HCT116 (cell line): ENCODE data around the gene SIGLEC7. TPM values are rescaled to one million over a fixed set of nuclear protein-coding genes. Genes with fewer than 3 reads are reported as not detected.

Experiments used
- ATAC-seq: fragments of 200-7000 bp; cut with Tn5 transposase; 2 replicates; pipeline ENCODE4 v1.9.1; 2020; ENCODE audit warnings: mild to moderate bottlenecking, moderate library complexity
- Bru-seq: library from RNA; stranded (reverse); fragments of 400-500 nt; gene quantifications from one replicate; lab custom pipeline; 2021; lab: Mats Ljungman, UMichigan
- BruChase-seq, 2 experiments: library from RNA; stranded (reverse); fragments of 400-500 nt; gene quantifications; one replicate each; lab custom pipeline; 2021; lab: Mats Ljungman, UMichigan
- BruUV-seq: library from RNA; stranded (reverse); fragments of 400-500 nt; replicated peaks from 2 replicates; lab custom pipeline; 2021; lab: Mats Ljungman, UMichigan
- CTCF ChIA-PET: fragments of 300-600 bp; sonication (Branson Sonifier 250); formaldehyde crosslinking; loops from one replicate; lab custom pipeline; 2021; ENCODE audit warnings: antibody characterized with exemption; lab: Charles Lee
- POLR2A ChIA-PET: fragments of 300-600, 350-600 bp; sonication (Branson Sonifier 250); formaldehyde crosslinking; loops from one replicate; lab custom pipeline; 2021; ENCODE audit warnings: antibody characterized with exemption; lab: Charles Lee
- RAD21 ChIA-PET, 2 experiments: fragments of 300-600 bp; sonication (Branson Sonifier 250); formaldehyde crosslinking; loops; one replicate each; lab custom pipeline; 2023; ENCODE audit warnings: low total read pairs in 2 of 2; ENCODE audit not compliant: uncharacterized antibody in 2 of 2, unreplicated experiment in 2 of 2, low non-redundant PET in 1 of 2; lab: Charles Lee
- DNase-seq: peaks from one replicate; pipeline ENCODE4 v3.0.0-alpha.2; 2010; ENCODE audit warnings: low read depth, low spot score
- H2AFZ ChIP-seq: fragments of 200-600 bp; shearing (Covaris generic), sonication (generic); 2 replicates; pipeline ENCODE4 v1.6.1; 2017; ENCODE audit warnings: low read depth, mixed run types, mixed read lengths, antibody characterized with exemption, low read length; ENCODE audit not compliant: poor library complexity, severe bottlenecking
- H3K27ac ChIP-seq: 2 replicates; pipeline ENCODE4 v1.5.1; 2012; ENCODE audit warnings: low read depth, low read length
- H3K27me3 ChIP-seq: fragments of 200-600 bp; sonication (generic); 2 replicates; pipeline ENCODE4 v1.6.1; 2016; ENCODE audit warnings: mixed run types, low read length, mixed read lengths; ENCODE audit not compliant: insufficient read depth
- H3K36me3 ChIP-seq, 2 experiments: fragments of 200-500 bp in 1 of 2; fragments of 200-600 bp in 1 of 2; sonication (Bioruptor generic) in 1 of 2; sonication (generic) in 1 of 2; 2 replicates each; pipeline versions ENCODE4 v1.5.1 to v1.6.1; 2014 to 2016; ENCODE audit warnings: low read length in 2 of 2, inconsistent platforms in 1 of 2, mixed read lengths in 1 of 2, mixed run types in 1 of 2; ENCODE audit not compliant: insufficient read depth in 2 of 2, control insufficient read depth in 1 of 2
- H3K4me1 ChIP-seq, 2 experiments: fragments of 200-600 bp in 1 of 2; sonication (generic) in 1 of 2; 2 replicates each; pipeline versions ENCODE4 v1.5.1 to v1.6.1; 2012 to 2017; ENCODE audit warnings: low read length in 2 of 2, inconsistent platforms in 1 of 2, mild to moderate bottlenecking in 1 of 2, mixed read lengths in 1 of 2, mixed run types in 1 of 2, moderate library complexity in 1 of 2; ENCODE audit not compliant: insufficient read depth in 2 of 2, control insufficient read depth in 1 of 2
- H3K4me2 ChIP-seq: fragments of 200-600 bp; sonication (generic); 2 replicates; pipeline ENCODE4 v1.6.1; 2017; ENCODE audit warnings: mixed run types, low read length, mixed read lengths
- H3K4me3 ChIP-seq, 2 experiments: fragments of 200-600 bp in 1 of 2; sonication (generic) in 1 of 2; replicated peaks in 1 of 2; 2 replicates each; pipeline ENCODE4 v1.5.1; 2011 to 2016; ENCODE audit warnings: low read length in 2 of 2, control low read depth in 1 of 2, low read depth in 1 of 2, mild to moderate bottlenecking in 1 of 2, mixed read lengths in 1 of 2, mixed run types in 1 of 2
- H3K79me2 ChIP-seq: fragments of 200-600 bp; sonication (generic); 2 replicates; pipeline ENCODE4 v1.6.1; 2017; ENCODE audit warnings: mild to moderate bottlenecking, mixed run types, low read length, moderate library complexity, mixed read lengths; ENCODE audit not compliant: insufficient read depth
- H3K9ac ChIP-seq: fragments of 200-600 bp; sonication (generic); 2 replicates; pipeline ENCODE4 v1.6.1; 2016; ENCODE audit warnings: low read length, mixed read lengths
- H3K9me2 ChIP-seq: fragments of 200-600 bp; sonication (generic), shearing (Covaris generic); 2 replicates; pipeline ENCODE4 v1.6.1; 2017; ENCODE audit warnings: mixed run types, mild to moderate bottlenecking, moderate library complexity; ENCODE audit not compliant: insufficient read depth
- H3K9me3 ChIP-seq, 2 experiments: fragments of 200-500 bp in 1 of 2; fragments of 200-600 bp in 1 of 2; sonication (Bioruptor generic) in 1 of 2; sonication (generic) in 1 of 2; 2 replicates each; pipeline ENCODE4 v1.6.1; 2014 to 2017; ENCODE audit warnings: low read length in 2 of 2, mixed read lengths in 2 of 2, inconsistent platforms in 1 of 2, low read depth in 1 of 2, mild to moderate bottlenecking in 1 of 2, mixed run types in 1 of 2, moderate library complexity in 1 of 2; ENCODE audit not compliant: control insufficient read depth in 1 of 2, insufficient read depth in 1 of 2
- H4K20me1 ChIP-seq: fragments of 200-600 bp; sonication (generic), shearing (Covaris generic); 2 replicates; pipeline ENCODE4 v1.6.1; 2017; ENCODE audit warnings: mixed run types, mild to moderate bottlenecking, moderate library complexity; ENCODE audit not compliant: insufficient read depth
- CBX3 ChIP-seq: IDR thresholded peaks from 2 replicates; pipeline ENCODE4 v1.6.1; 2012; ENCODE audit warnings: low read depth
- CEBPB ChIP-seq: IDR thresholded peaks from 2 replicates; pipeline ENCODE4 v1.6.1; 2012; ENCODE audit warnings: low read depth
- EGR1 ChIP-seq: IDR thresholded peaks from 2 replicates; pipeline ENCODE4 v1.6.1; 2012; ENCODE audit warnings: low read depth
- ELF1 ChIP-seq: IDR thresholded peaks from 2 replicates; pipeline ENCODE4 v1.6.1; 2012; ENCODE audit warnings: low read depth, borderline replicate concordance
- EZH2 ChIP-seq: fragments of 200-600 bp; sonication (generic); IDR thresholded peaks from 2 replicates; pipeline ENCODE4 v1.6.1; 2017; ENCODE audit warnings: antibody characterized with exemption, mixed run types
- EZH2phosphoT487 ChIP-seq: fragments of 200-600 bp; IDR thresholded peaks from 2 replicates; pipeline ENCODE4 v1.6.1; 2018; ENCODE audit warnings: antibody characterized with exemption, borderline replicate concordance
- FOSL1 ChIP-seq: IDR thresholded peaks from 2 replicates; pipeline ENCODE4 v1.6.1; 2012; ENCODE audit warnings: low read depth
- JUND ChIP-seq: IDR thresholded peaks from 2 replicates; pipeline ENCODE4 v1.6.1; 2012
- POLR2A ChIP-seq: IDR thresholded peaks from 2 replicates; pipeline ENCODE4 v1.7.0; 2011; ENCODE audit warnings: borderline replicate concordance; ENCODE audit not compliant: insufficient read depth, insufficient read length; ENCODE audit errors: extremely low read depth
- POLR2AphosphoS5 ChIP-seq: IDR thresholded peaks from 2 replicates; pipeline ENCODE4 v1.6.1; 2011; ENCODE audit warnings: mild to moderate bottlenecking, low read depth, low read length, moderate library complexity
- RAD21 ChIP-seq: IDR thresholded peaks from 2 replicates; pipeline ENCODE4 v1.6.1; 2012; ENCODE audit warnings: low read depth, mild to moderate bottlenecking
- YY1 ChIP-seq: IDR thresholded peaks from 2 replicates; pipeline ENCODE4 v1.6.1; 2011; ENCODE audit warnings: low read length, low read depth, moderate library complexity, mild to moderate bottlenecking; ENCODE audit not compliant: insufficient replicate concordance; ENCODE audit errors: extremely low read depth
- ZNF274 ChIP-seq: fragments of 200-500 bp; sonication (Bioruptor generic); IDR thresholded peaks from 2 replicates; pipeline ENCODE4 v1.6.1; 2014; ENCODE audit warnings: mild to moderate bottlenecking, low read depth, low read length, inconsistent platforms
- intact Hi-C: fragments of 100-400 bp; cut with micrococcal nuclease; formaldehyde crosslinking; loops from 2 replicates; pipeline ENCODE4 v1.10.0; 2022
- long read RNA-seq: library from polyadenylated mRNA; unstranded; transcript quantifications from one replicate; pipeline ENCODE4 v2.0.0, GENCODE V29; 2021; ENCODE audit not compliant: unreplicated experiment
- polyA plus RNA-seq: library from polyadenylated mRNA; unstranded; fragments of >200 nt; gene quantifications from 2 replicates; pipeline ENCODE4 v1.2.1, GENCODE V29; 2012; ENCODE audit warnings: missing spikeins
- total RNA-seq: library from RNA; stranded (reverse); gene quantifications from one replicate; pipeline ENCODE4 v1.2.1, GENCODE V29; 2021; ENCODE audit not compliant: unreplicated experiment
- TF ChIP-seq, protein P1 (sequence below): IDR thresholded peaks from 2 replicates; pipeline ENCODE4 v1.6.1; 2011; ENCODE audit warnings: mild to moderate bottlenecking, low read length, moderate library complexity; ENCODE audit not compliant: insufficient replicate concordance; ENCODE audit errors: extremely low read depth
- TF ChIP-seq, protein P2 (sequence below): IDR thresholded peaks from 2 replicates; pipeline ENCODE4 v1.6.1; 2012
- TF ChIP-seq, protein P3 (sequence below), 3 experiments: fragments of 200-600 bp in 1 of 3; sonication (generic) in 1 of 3; IDR thresholded peaks in 2 of 3; conservative IDR thresholded peaks in 1 of 3; 2 replicates each; pipeline ENCODE4 v1.5.1; 2012 to 2017; ENCODE audit warnings: low read depth in 2 of 3, low read length in 2 of 3, antibody characterized with exemption in 1 of 3, borderline replicate concordance in 1 of 3, control low read depth in 1 of 3, mild to moderate bottlenecking in 1 of 3, mixed read lengths in 1 of 3, mixed run types in 1 of 3, moderate library complexity in 1 of 3; ENCODE audit not compliant: insufficient read depth in 1 of 3
- TF ChIP-seq, protein P4 (sequence below): IDR thresholded peaks from 2 replicates; pipeline ENCODE4 v1.6.1; 2012

The SIGLEC7 gene
- not detected for total RNA-seq
- polyA plus RNA-seq, result not detected in 2 replicates
- Bru-seq, nascent RNA, result not detected
- BruChase-seq, experiment 1, labeled RNA remaining after a 6-hour chase, result not detected
- BruChase-seq, experiment 2, labeled RNA remaining after a 2-hour chase, result not detected
- long read RNA-seq, result 0 reads

- Histone ChIP-seq H3K9ac (no peak within 1 kb of the TSS), H3K27ac (no peak within 1 kb of the TSS), H3K9me3 (no peaks in the 10 kb centered on the region), H3K4me3 (no peak within 1 kb of the TSS), H3K4me1 (no peaks in the 10 kb centered on the region), H2AFZ (no peak within 1 kb of the TSS), H3K4me2 (no peak within 1 kb of the TSS), H3K79me2 (no peaks in the 10 kb centered on the region), H3K36me3 (no peaks in the 10 kb centered on the region), H3K27me3 (peaks cover 4% of the 10 kb centered on the region; the same call in 1 of the 2 replicates), H4K20me1 (no peaks in the 10 kb centered on the region), H3K9me2 (no peaks in the 10 kb centered on the region)
- intact Hi-C loops, result no loop called here
- POLR2A ChIA-PET, result no interaction called here
- TF ChIP-seq RAD21 (no peak), POLR2A (no peak), EGR1 (no peak), CEBPB (no peak), EZH2 (no peak), ELF1 (no peak), ZNF274 (no peak), JUND (no peak), YY1 (no peak), FOSL1 (no peak), EZH2phosphoT487 (no peak), CBX3 (no peak), POLR2AphosphoS5 (no peak)
- TF ChIP-seq, protein P1, sequence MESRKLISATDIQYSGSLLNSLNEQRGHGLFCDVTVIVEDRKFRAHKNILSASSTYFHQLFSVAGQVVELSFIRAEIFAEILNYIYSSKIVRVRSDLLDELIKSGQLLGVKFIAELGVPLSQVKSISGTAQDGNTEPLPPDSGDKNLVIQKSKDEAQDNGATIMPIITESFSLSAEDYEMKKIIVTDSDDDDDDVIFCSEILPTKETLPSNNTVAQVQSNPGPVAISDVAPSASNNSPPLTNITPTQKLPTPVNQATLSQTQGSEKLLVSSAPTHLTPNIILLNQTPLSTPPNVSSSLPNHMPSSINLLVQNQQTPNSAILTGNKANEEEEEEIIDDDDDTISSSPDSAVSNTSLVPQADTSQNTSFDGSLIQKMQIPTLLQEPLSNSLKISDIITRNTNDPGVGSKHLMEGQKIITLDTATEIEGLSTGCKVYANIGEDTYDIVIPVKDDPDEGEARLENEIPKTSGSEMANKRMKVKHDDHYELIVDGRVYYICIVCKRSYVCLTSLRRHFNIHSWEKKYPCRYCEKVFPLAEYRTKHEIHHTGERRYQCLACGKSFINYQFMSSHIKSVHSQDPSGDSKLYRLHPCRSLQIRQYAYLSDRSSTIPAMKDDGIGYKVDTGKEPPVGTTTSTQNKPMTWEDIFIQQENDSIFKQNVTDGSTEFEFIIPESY, result no peak
- TF ChIP-seq, protein P2, sequence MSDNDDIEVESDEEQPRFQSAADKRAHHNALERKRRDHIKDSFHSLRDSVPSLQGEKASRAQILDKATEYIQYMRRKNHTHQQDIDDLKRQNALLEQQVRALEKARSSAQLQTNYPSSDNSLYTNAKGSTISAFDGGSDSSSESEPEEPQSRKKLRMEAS, result no peak
- TF ChIP-seq, protein P3, sequence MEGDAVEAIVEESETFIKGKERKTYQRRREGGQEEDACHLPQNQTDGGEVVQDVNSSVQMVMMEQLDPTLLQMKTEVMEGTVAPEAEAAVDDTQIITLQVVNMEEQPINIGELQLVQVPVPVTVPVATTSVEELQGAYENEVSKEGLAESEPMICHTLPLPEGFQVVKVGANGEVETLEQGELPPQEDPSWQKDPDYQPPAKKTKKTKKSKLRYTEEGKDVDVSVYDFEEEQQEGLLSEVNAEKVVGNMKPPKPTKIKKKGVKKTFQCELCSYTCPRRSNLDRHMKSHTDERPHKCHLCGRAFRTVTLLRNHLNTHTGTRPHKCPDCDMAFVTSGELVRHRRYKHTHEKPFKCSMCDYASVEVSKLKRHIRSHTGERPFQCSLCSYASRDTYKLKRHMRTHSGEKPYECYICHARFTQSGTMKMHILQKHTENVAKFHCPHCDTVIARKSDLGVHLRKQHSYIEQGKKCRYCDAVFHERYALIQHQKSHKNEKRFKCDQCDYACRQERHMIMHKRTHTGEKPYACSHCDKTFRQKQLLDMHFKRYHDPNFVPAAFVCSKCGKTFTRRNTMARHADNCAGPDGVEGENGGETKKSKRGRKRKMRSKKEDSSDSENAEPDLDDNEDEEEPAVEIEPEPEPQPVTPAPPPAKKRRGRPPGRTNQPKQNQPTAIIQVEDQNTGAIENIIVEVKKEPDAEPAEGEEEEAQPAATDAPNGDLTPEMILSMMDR (IDR thresholded peaks at IDR 0.05 in 2 of 3, conservative IDR thresholded peaks at IDR 0.05 in 1 of 3; ENCODE audit: borderline replicate concordance in 1 of 3, insufficient read depth in 1 of 3, low read depth in 2 of 3, low read length in 2 of 3), result no peak
- TF ChIP-seq, protein P4, sequence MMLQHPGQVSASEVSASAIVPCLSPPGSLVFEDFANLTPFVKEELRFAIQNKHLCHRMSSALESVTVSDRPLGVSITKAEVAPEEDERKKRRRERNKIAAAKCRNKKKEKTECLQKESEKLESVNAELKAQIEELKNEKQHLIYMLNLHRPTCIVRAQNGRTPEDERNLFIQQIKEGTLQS, result no peak
- DNase-seq (no peak), ATAC-seq (no peak)
- RAD21 ChIA-PET, result no interaction called here
- CTCF ChIA-PET, result no interaction called here
- BruUV-seq, result no TSS peak
Observed at GRCh38 chr19:51142119-51142518, at the start of gene SIGLEC7. Gene SIGLEC7 (plus strand): TSS chr19:51142301. CDS start chr19:51142370, 69 bp downstream.
